ENCODE results near the gene PIP4K2A.

- TF ChIP-seq POLR2A (IDR thresholded peaks at IDR 0.05) (no peak), CTCF (IDR thresholded peaks at IDR 0.05) (no peak), POLR2AphosphoS5 (IDR thresholded peaks at IDR 0.05) (no peak), EP300 (IDR thresholded peaks at IDR 0.05) (no peak)
These were observed 160.9 kb downstream of the PIP4K2A start for GRCh38 chr10:22553452-22553995.

Data from suprapubic skin (tissue), 4 donors.